Activated T-cell treated with anti-CD3 and anti-CD28 coated beads for 4 hours (primary cell): ENCODE results near the gene TNRC6C.
"Not testable (repeated sequence)": the region's sequence is repeated elsewhere in the genome, so short reads cannot be mapped to it uniquely, and the experiment has no call there.

ENCODE experiments used
- DNase-seq: peaks from one replicate; pipeline ENCODE4 v3.0.0-alpha.2; 2020

Gene TNRC6C

DNA sequence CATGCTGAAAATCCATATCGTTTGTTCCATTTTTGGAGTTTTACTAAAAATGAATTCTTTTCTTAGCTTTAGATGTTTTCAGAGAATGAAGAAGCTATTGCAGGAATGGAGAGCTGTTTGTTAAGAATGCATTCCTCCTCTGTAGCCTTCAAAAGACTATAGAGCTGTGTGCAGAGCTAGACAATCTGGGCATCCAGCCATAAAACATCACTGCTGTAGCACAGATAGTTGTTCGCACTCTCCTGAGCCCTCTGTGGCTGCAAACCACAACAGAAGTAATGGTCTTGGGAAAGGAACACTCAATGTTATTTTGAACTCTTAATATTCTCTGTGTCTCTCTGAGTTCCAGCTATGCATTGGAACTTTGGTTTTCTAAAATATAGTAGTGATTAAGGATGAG, 4.9 kb downstream of the TNRC6C start:
- no peak for DNase-seq

DNA sequence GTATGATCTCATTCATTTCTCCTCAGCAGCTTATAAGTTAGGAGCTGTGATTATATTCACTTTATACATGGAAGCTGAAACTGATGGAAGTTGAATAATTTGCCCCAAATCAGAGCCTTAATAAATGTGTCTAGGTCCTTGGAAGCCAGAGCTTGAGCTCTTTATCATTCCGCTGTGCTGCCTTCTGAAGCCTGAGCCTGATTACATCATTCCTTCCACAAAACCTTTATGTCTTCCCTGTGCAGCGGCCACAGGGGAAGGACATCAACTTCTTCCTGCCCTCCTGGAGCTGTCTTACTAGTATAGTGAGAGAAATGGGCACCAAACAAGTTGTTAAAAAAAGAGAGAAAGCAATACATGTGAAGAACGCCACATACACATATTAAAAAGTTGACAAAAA, 6.8 kb downstream of the TNRC6C start:
- DNase-seq = no peak

GRCh38 chr17:77966476-77966875, 8.0 kb downstream of the TNRC6C start:
- no peak for DNase-seq

DNA sequence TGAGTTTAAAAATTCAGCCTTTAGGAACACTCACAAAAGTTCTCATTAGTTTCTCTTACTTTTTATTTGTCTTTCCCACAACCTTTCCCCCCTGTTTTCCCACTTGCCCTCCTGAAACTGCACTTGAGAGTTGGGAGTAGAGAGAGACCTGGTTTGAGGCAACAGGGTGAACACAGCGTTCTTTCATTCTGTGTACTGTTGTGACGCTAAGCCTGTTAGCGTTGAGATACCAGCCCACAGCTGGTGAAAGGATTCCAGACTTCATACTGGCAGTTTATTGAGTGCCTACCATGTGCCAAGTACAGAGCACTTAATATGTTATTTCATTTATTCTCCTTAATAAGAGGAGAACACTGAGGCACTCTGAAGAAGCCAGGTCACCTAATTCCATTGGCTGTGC, 10.3 kb downstream of the TNRC6C start:
- no peak for DNase-seq

GRCh38 chr17:77972271-77972670, 13.8 kb downstream of the TNRC6C start:
- DNase-seq = not testable (repeated sequence)

DNA sequence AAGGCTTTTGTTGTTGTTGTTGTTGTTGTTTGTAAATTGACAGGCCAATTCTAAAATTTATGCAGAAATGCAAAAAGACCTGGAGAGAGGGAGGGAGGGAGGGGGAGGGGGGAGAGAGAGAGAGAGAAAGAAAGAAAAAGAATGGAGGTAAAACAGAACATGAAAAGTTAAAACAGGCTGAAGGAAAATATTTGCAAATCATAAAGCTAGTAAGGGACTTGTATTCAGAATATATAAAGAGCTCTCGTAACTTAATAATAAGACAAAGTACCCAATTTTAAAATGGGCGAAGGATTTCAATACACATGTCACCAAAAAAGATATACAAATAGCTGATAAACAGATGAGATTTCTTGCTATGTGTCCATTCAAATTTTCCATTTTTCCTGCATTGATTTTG, 15.4 kb downstream of the TNRC6C start:
- no peak for DNase-seq

DNA sequence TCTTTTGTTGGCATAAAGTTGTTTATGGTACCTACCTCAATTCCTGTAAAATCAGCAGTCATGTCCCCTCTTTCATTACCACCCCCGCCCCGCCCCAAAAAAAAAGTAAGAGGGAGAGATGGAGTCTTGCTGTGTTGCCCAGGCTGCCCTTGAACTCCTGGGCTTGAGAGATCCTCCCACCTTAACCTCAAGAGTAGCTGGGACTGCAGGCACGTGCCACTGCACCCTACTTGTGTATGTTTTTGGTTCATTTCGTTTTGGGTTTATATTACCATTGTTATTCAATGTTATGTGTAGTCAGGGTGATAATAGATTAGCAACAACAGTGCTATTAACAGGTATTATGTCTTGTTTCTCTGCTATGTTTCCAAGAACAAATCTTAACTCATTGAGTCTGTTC, 15.9 kb downstream of the TNRC6C start:
- no peak for DNase-seq

DNA sequence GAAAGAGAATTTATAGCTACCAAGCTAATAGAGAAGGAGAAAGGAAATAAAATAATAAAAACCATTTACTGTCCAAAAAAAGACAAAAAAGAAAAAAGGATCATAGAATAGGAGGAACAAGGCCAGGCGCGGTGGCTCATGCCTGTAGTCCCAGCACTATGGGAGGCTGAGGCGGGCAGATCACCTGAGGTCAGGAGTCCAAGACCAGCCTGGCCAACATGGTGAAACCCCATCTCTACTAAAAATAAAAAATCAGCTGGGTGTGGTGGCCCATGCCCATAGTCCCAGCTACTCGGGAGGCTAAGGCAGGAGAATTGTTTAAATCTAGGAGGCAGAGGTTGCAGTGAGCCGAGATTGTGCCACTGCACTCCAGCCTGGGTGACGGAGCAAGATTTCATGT, 23.9 kb downstream of the TNRC6C start:
- not testable (repeated sequence) for DNase-seq

- no peak for DNase-seq
Measured at GRCh38 chr17:77990301-77990700, 31.8 kb downstream of the TNRC6C start.

- not testable (repeated sequence) for DNase-seq
Measured at GRCh38 chr17:77993735-77994134, 35.2 kb downstream of the TNRC6C start.

- DNase-seq = no peak
Measured at GRCh38 chr17:77995146-77995852, 36.8 kb downstream of the TNRC6C start.

- DNase-seq = no peak
Measured at GRCh38 chr17:77996256-77996655, 37.8 kb downstream of the TNRC6C start.

DNA sequence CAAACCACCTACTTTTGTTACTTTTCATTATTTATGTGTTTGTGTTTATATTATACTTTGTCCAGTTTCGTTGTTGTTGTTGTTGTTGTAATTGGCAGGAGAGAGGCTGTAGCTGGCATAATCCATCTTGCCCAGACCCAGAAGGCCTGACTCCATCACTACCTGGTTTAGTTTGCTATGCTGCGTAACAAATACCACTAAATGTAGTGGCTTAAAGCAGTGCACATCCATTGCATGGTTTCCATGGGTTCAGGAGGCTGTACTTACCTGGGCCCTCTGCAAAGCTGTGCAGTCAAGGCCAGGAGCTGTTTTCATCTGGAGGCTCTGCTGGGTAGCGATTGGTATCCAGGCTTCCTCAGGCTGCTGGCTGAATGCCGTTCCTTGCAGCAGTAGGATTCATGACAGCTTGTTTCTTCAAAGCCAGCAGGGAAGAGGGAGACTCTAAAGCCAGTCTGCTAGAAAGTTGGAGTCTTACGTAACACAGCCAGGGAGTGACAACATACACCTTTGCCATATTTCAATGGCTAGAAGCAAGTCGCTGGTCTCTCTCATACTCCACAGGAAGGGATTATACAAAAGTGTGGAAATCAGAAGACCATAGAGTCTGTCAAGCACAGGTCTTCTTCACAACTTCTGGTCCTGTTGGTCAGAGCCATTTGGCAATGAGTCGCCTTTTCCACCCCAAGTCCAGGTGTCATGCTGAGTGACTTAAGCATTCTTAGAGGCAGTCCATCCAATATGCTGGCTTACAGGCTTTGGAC, 41.1 kb downstream of the TNRC6C start:
- no peak for DNase-seq

DNA sequence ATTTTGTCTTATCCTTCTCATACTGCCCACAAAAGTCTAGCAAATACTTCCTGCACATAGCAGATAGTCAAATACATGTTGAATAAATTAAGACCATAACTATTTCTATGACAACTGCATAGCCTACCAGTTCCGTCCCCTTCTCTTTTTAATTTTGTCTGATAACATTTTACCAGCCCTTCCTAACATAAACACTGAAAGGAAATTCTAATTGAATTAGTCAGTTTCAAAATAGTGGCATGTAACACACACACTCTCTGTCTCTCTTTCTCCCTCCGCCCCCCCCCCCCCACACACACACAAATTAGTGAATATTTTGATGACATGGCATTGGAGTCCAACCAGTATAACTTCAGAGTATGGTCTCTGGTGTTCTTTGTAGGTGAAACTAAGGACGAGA, 41.8 kb downstream of the TNRC6C start:
- no peak for DNase-seq

GRCh38 chr17:78001182-78001581, 42.7 kb downstream of the TNRC6C start:
- no peak for DNase-seq

GRCh38 chr17:78001612-78002011, 43.1 kb downstream of the TNRC6C start:
- DNase-seq = no peak

DNA sequence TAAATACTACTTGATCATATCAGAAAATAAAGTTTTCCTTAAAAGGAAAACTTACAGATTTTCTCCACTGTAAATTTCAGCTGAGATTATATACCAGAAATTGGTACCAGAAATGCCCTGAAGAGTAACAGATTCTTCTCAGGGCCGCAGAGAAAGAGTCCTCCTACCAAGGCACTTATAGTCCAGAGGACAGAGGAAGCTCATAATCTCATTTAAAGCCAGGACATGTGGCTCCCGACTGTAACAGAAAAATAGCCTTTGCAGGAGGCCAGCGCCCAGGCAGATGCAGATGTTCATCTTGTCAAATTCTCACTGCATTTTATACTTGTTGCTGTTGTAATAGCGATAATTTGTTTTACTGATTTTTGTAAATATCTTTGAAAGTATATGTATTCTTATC, 43.7 kb downstream of the TNRC6C start:
- no peak for DNase-seq

- no peak for DNase-seq
Measured at GRCh38 chr17:78005452-78006171, 47.1 kb downstream of the TNRC6C start.

DNA sequence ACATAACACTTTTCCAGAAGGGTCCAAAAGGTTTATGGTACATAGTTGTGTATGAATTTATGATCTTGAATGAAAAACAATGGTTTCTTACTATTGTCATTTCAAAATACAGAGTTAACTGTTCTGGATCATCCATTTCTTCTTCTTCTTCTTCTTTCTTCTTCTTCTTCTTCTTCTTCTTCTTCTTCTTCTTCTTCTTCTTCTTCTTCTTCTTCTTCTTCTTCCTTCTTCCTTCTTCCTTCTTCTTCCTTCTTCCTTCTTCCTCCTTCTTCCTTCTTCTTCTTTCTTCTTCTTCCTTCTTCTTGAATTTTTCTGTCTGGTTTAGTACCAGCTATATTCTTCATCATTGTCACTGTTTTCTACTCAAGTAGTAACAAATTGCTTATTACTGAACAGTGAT, 47.8 kb downstream of the TNRC6C start:
- no peak for DNase-seq

DNA sequence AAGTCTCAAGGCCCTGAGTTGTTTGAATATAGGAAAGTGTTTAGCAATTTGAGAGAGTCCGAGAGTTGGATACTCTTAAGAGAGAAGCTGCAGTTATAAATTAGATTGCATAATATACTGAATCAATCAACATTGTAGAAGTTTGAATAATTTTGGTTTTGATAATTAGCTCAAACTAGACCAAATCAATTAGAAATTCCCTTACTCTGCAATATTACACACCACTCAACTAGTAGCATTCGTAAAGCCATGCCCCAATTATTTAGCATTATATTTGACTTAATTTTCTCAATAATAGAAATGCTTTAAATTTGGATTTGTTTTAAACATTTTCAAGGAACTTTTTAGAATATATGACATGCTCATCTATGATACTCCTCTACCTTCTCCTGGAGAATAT, 49.1 kb downstream of the TNRC6C start:
- DNase-seq = no peak

DNA sequence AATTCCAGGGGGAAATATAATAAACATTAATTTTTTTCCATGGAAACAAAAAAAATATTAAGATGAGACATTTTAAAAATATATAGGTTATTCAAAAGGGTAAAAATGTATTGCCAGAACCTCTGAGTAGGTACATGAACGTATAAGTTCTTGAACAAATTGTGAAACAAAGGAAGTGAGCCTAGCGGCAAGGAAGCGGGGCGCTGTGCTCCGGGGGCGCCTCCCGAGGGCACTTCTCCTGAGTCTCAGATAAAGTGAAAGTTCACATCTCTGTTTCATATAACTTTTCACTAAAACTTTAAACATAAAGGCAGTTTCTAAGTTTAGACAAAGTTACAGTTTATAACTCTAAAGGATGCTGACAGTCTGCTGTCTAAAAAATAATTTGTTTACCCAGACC, 52.3 kb downstream of the TNRC6C start:
- no peak for DNase-seq

GRCh38 chr17:78012428-78012827, 53.9 kb downstream of the TNRC6C start:
- DNase-seq = no peak

DNA sequence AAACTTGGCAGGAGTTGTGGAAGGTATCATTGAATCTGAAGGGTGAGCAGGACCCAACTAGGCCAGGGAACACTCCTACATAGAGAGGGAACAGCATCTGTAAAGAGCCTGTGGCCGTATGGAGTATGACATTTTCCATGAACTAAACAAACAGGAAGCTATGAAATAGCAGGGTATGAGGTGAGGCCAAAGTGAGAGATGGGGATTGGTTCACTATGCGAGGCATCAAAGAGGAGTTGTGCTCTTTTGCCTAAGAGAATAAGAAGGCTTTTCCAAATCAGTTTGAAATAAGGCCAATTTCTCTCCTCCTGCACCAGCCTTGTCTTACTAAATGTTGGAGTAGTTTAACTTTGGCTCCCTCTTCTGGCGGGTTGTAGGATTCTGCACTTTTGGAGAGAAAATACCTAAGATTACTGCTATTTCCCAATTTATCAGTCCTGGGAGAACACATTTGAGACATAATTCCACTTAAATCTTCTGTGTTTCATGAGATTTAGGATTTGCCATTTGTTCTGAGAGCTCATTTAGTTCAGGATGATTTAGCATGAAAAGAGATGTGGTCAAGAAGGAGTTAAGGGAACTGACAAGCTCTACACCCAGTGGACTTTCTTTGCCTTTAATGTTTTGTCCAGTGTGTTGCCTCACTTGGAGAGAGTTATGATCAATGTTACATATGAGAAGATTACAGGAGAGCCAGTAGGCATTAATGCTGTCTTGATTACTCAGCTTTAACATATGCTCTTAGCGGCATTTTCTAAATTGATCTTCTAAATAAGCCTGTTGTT, 55.4 kb downstream of the TNRC6C start:
- peak; percentile 51 for DNase-seq
